ENCODE measurements around the gene BCL7A. TPM values are rescaled to one million over a fixed set of nuclear protein-coding genes. Genes with fewer than 3 reads are reported as not detected.

BCL7A gene
- total and polyA plus RNA-seq, 2 experiments from 2014 or later: 12.7 to 14.9 TPM

- ATAC-seq: no peak
- peaks cover 27% of the 10 kb centered on the region for H3K4me1 Mint-ChIP-seq
Observed at GRCh38 chr12:122086116-122086515, 64.4 kb downstream of the BCL7A start.

More at GRCh38 chr12:122086116-122086515, 64.4 kb downstream of the BCL7A start:
- Histone ChIP-seq H4K20me1 (replicated peaks; ENCODE audit: insufficient read depth) (peaks cover 17% of the 10 kb centered on the region; the same call in 1 of the 2 replicates), H3K4me2 (no peak overlapping the region), H3K9me2 (ENCODE audit: insufficient read depth) (no peaks in the 10 kb centered on the region), H3K4me3 (no peak overlapping the region), H3K4me1 (ENCODE audit: insufficient read depth) (peaks cover 23% of the 10 kb centered on the region), H3K79me2 (replicated peaks; ENCODE audit: insufficient read depth) (peaks cover 69% of the 10 kb centered on the region), H3K27ac (ENCODE audit: low read depth) (no peak overlapping the region), H3K36me3 (ENCODE audit: insufficient read depth) (no peaks in the 10 kb centered on the region), H2AFZ (no peak overlapping the region), H3F3A (replicated peaks; ENCODE audit: low read depth) (no peaks in the 10 kb centered on the region), H3K27me3 (ENCODE audit: insufficient read depth) (no peaks in the 10 kb centered on the region)
- Mint-ChIP-seq H3K36me3 (ENCODE audit: low read depth) (peaks cover 13% of the 10 kb centered on the region), H3K27ac (no peak overlapping the region), H3K4me3 (no peak overlapping the region), H3K9me3 (no peaks in the 10 kb centered on the region), H3K27me3 (ENCODE audit: insufficient read depth, low read depth, poor library complexity) (peaks cover 2% of the 10 kb centered on the region)
- TF ChIP-seq REST (IDR thresholded peaks at IDR 0.05; ENCODE audit: unreplicated experiment) (no peak), ZNF114 (CRISPR knock-in tag; IDR thresholded peaks at IDR 0.05) (no peak), STAT1 (IDR thresholded peaks at IDR 0.05; ENCODE audit: unreplicated experiment) (no peak), CTCF (conservative IDR thresholded peaks at IDR 0.05; ENCODE audit: low read depth in 2 of 2) (no peak), ZNF462 (CRISPR knock-in tag; IDR thresholded peaks at IDR 0.05) (no peak), ZNF331 (CRISPR knock-in tag; IDR thresholded peaks at IDR 0.05; ENCODE audit: low read depth) (no peak)
- no peak for DNase-seq (ENCODE audit: low spot score)
